ENCODE data around the gene HELZ2. TPM values are rescaled to one million over a fixed set of nuclear protein-coding genes. Genes with fewer than 3 reads are reported as not detected.

HELZ2 gene
- total and polyA plus RNA-seq, 10 of the 15 experiments (the other 5 are each of a cell fraction or from before 2014, with no cell fraction given) = 0.05 to 33.3 (median 6.2) TPM

GRCh38 chr20:63529861-63530787 lies 43.9 kb downstream of the HELZ2 start:
- Histone ChIP-seq H3K9me3 (replicated peaks; ENCODE audit: control insufficient read depth, insufficient read depth, low read length) (no peaks in the 10 kb centered on the region), H3K4me2 (ENCODE audit: control insufficient read depth, insufficient read depth) (no peak overlapping the region), H2AFZ (ENCODE audit: control insufficient read depth, low read depth, low read length) (no peak overlapping the region), H3K27me3 (replicated peaks in 1 of 2; ENCODE audit: control insufficient read depth in 2 of 2, insufficient read depth in 2 of 2, low read length in 1 of 2) (no peaks in the 10 kb centered on the region; a peak in 1 of 4 replicates), H4K20me1 (ENCODE audit: control insufficient read depth, insufficient read depth) (no peaks in the 10 kb centered on the region), H3K4me3 (no peak overlapping the region), H3K4me1 (ENCODE audit: control insufficient read depth, insufficient read depth, low read length) (peaks cover 10% of the 10 kb centered on the region), H3K79me2 (ENCODE audit: control insufficient read depth, insufficient read depth, low read length) (no peaks in the 10 kb centered on the region), H3K36me3 (ENCODE audit: control insufficient read depth in 2 of 2, insufficient read depth in 2 of 2, low read length in 1 of 2) (no peaks in the 10 kb centered on the region), H3K9ac (ENCODE audit: control insufficient read depth, insufficient read depth, low read length) (no peak overlapping the region), H3K27ac (ENCODE audit: control insufficient read depth, insufficient read depth) (no peak overlapping the region)
- ChIA-PET SMC1A (ENCODE audit: uncharacterized antibody, unreplicated experiment) (interaction anchor here (0.8 kb wide), 1 partner anchor 7 kb away, joined by 4 read pairs; the partner anchor contains the start of gene PTK6), POLR2A (interaction anchor here (0.8 to 1.5 kb wide), 2 partner anchors 10 to 94 kb away, joined by 3 to 8 read pairs; partner anchors contain the start of gene PPDPF), CTCF (no interaction called here), RAD21 (ENCODE audit: unreplicated experiment) (no interaction called here)
- intact Hi-C loops (cut with micrococcal nuclease; ENCODE audit: unreplicated experiment) (no loop called here), in situ Hi-C loops (cut with MboI) (no loop called here)
- no peak for DNase-seq (ENCODE audit: low read depth, low spot score)
- no peak for ATAC-seq
- 74% methylated on average over 39 of the region's 39 CpGs for WGBS (ENCODE audit: insufficient coverage, insufficient replicate concordance, low lambda C conversion rate, missing lambda C conversion rate)
- TF ChIP-seq SIX5 (IDR thresholded peaks at IDR 0.05; ENCODE audit: low read depth, low read length, severe bottlenecking) (no peak), RAD51 (IDR thresholded peaks at IDR 0.05) (no peak), SMARCA5 (IDR thresholded peaks at IDR 0.05) (no peak), WRNIP1 (IDR thresholded peaks at IDR 0.05; ENCODE audit: borderline replicate concordance, low read depth, low read length) (no peak), EP300 (IDR thresholded peaks at IDR 0.05; ENCODE audit: borderline replicate concordance in 1 of 2, control insufficient read depth in 1 of 2, low read depth in 2 of 2, low read length in 2 of 2) (no peak), ZNF274 (IDR thresholded peaks at IDR 0.05; ENCODE audit: insufficient read depth, insufficient read length) (no peak), HDAC6 (IDR thresholded peaks at IDR 0.05; ENCODE audit: unreplicated experiment) (no peak)
- TF ChIP-seq, protein P1, sequence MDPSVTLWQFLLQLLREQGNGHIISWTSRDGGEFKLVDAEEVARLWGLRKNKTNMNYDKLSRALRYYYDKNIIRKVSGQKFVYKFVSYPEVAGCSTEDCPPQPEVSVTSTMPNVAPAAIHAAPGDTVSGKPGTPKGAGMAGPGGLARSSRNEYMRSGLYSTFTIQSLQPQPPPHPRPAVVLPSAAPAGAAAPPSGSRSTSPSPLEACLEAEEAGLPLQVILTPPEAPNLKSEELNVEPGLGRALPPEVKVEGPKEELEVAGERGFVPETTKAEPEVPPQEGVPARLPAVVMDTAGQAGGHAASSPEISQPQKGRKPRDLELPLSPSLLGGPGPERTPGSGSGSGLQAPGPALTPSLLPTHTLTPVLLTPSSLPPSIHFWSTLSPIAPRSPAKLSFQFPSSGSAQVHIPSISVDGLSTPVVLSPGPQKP (IDR thresholded peaks at IDR 0.05; ENCODE audit: low read depth, low read length) = no peak
- no TSS peak for BruUV-seq (replicated peaks)
- no peak for FAIRE-seq

Measured in GM12878 (cell line).